OCI-LY3 (cell line): ENCODE data around the gene TSC22D3.
A peak's percentile ranks its signal among the peaks of the same experiment; 100 is the strongest.

Experiments used
- H2AFZ ChIP-seq: fragments of 200-600, 300-600 bp; shearing (Covaris generic); 2 replicates; pipeline ENCODE4 v1.6.0; 2014; ENCODE audit warnings: antibody characterized with exemption, low read depth, low read length
- H3K27ac ChIP-seq: fragments of 200-600, 300-600 bp; sonication (generic); 2 replicates; pipeline ENCODE4 v1.5.1; 2014; ENCODE audit warnings: mild to moderate bottlenecking, low read length, moderate library complexity, mixed read lengths
- H3K27me3 ChIP-seq: fragments of 200-600, 300-600 bp; sonication (generic); 2 replicates; pipeline ENCODE4 v1.6.1; 2014; ENCODE audit warnings: low read depth, low read length, mixed read lengths
- H3K36me3 ChIP-seq: fragments of 200-600, 300-600 bp; sonication (generic); replicated peaks from 2 replicates; pipeline ENCODE3; 2014; ENCODE audit warnings: low read depth, low read length, mixed read lengths
- H3K4me1 ChIP-seq: fragments of 300-600, 200-600 bp; sonication (generic); 2 replicates; pipeline ENCODE4 v1.6.1; 2014; ENCODE audit warnings: low read length, mixed read lengths
- H3K4me2 ChIP-seq: fragments of 200-600, 300-600 bp; sonication (generic); 2 replicates; pipeline ENCODE4 v1.6.1; 2014; ENCODE audit warnings: low read length, mixed read lengths
- H3K4me3 ChIP-seq: fragments of 300-600, 200-600 bp; sonication (generic); 2 replicates; pipeline ENCODE4 v1.5.1; 2014; ENCODE audit warnings: antibody characterized with exemption, mild to moderate bottlenecking, low read length, moderate library complexity
- H3K79me2 ChIP-seq: fragments of 300-600, 200-600 bp; shearing (Covaris generic); 2 replicates; pipeline ENCODE4 v1.6.1; 2014; ENCODE audit warnings: mild to moderate bottlenecking, low read length, mixed read lengths
- H3K9ac ChIP-seq: fragments of 300-600, 200-600 bp; shearing (Covaris generic); 2 replicates; pipeline ENCODE4 v1.6.0; 2014; ENCODE audit warnings: mild to moderate bottlenecking, low read length, moderate library complexity
- H3K9me3 ChIP-seq: fragments of 200-600, 300-600 bp; shearing (Covaris generic); 2 replicates; pipeline ENCODE4 v1.6.1; 2014; ENCODE audit warnings: low read length, mixed read lengths; ENCODE audit not compliant: insufficient read depth
- H4K20me1 ChIP-seq: fragments of 200-600, 300-600 bp; sonication (generic); 2 replicates; pipeline ENCODE4 v1.6.1; 2016; ENCODE audit warnings: low read length, mixed read lengths; ENCODE audit not compliant: insufficient read depth
- CTCF ChIP-seq: fragments of 200-600, 300-600 bp; sonication (generic); IDR thresholded peaks from 2 replicates; pipeline ENCODE4 v1.5.1; 2014; ENCODE audit warnings: antibody characterized with exemption, low read length, low read depth
- EZH2phosphoT487 ChIP-seq: fragments of 200-600 bp; shearing (Covaris generic); IDR thresholded peaks from 2 replicates; pipeline ENCODE4 v1.6.1; 2018; ENCODE audit warnings: antibody characterized with exemption, mixed run types, low read depth

Gene TSC22D3

GRCh38 chrX:107721318-107721717 is 54.3 kb downstream of the TSC22D3 start:
- Histone ChIP-seq H3K4me1 (peaks cover 32% of the 10 kb centered on the region), H3K79me2 (no peaks in the 10 kb centered on the region), H3K27ac (no peak overlapping the region), H3K9me3 (no peaks in the 10 kb centered on the region), H4K20me1 (no peaks in the 10 kb centered on the region), H3K27me3 (0 out of 2 replicates have a peak, but pooled peaks cover 2% of the 10 kb centered on the region), H3K4me2 (peak overlapping the region; percentile 83), H3K9ac (peak overlapping the region; percentile 36; the same call in 1 of the 2 replicates), H3K4me3 (peak overlapping the region; percentile 65), H2AFZ (peak overlapping the region; percentile 62), H3K36me3 (no peaks in the 10 kb centered on the region)
- TF ChIP-seq EZH2phosphoT487 (no peak), CTCF (no peak)

- H3K27me3 ChIP-seq = 0 out of 2 replicates have a peak, but pooled peaks cover 2% of the 10 kb centered on the region
- H3K79me2 ChIP-seq = no peaks in the 10 kb centered on the region
- no peaks in the 10 kb centered on the region for H3K36me3 ChIP-seq
- peaks cover 35% of the 10 kb centered on the region for H3K4me1 ChIP-seq
- H4K20me1 ChIP-seq = no peaks in the 10 kb centered on the region
- H3K4me2 ChIP-seq = peak overlapping the region; percentile 22; the same call in 1 of the 2 replicates
- no peak overlapping the region for H3K27ac ChIP-seq
- no peak for TF ChIP-seq EZH2phosphoT487
- peak; percentile 60 for TF ChIP-seq CTCF
- H2AFZ ChIP-seq = peak overlapping the region; percentile 54; the same call in 1 of the 2 replicates
- H3K9me3 ChIP-seq = no peaks in the 10 kb centered on the region
- no peak overlapping the region for H3K4me3 ChIP-seq
- H3K9ac ChIP-seq = no peak overlapping the region; the same call in 1 of the 2 replicates
These were observed 57.4 kb downstream of the TSC22D3 start for GRCh38 chrX:107718156-107718621.

- H3K4me3 ChIP-seq = peak overlapping the region; percentile 83
- peaks cover 33% of the 10 kb centered on the region for H3K4me1 ChIP-seq
- TF ChIP-seq CTCF = no peak
- TF ChIP-seq EZH2phosphoT487 = no peak
- peak overlapping the region; percentile 92 for H3K4me2 ChIP-seq
- no peaks in the 10 kb centered on the region for H4K20me1 ChIP-seq
- H3K9ac ChIP-seq = peak overlapping the region; percentile 58
- H3K36me3 ChIP-seq = no peaks in the 10 kb centered on the region
- peak overlapping the region; percentile 80; the same call in 1 of the 2 replicates for H2AFZ ChIP-seq
- no peaks in the 10 kb centered on the region for H3K79me2 ChIP-seq
- H3K27me3 ChIP-seq = 0 out of 2 replicates have a peak, but pooled peaks cover 2% of the 10 kb centered on the region
- no peaks in the 10 kb centered on the region for H3K9me3 ChIP-seq
- no peak overlapping the region for H3K27ac ChIP-seq
These were observed 58.5 kb downstream of the TSC22D3 start for GRCh38 chrX:107716816-107717700.

GRCh38 chrX:107716118-107716684 is 59.4 kb downstream of the TSC22D3 start:
- H3K9ac ChIP-seq = peak overlapping the region; percentile 58
- no peaks in the 10 kb centered on the region for H3K36me3 ChIP-seq
- H4K20me1 ChIP-seq = no peaks in the 10 kb centered on the region
- H3K4me2 ChIP-seq = peak overlapping the region; percentile 92
- no peak overlapping the region for H3K27ac ChIP-seq
- H3K27me3 ChIP-seq = 0 out of 2 replicates have a peak, but pooled peaks cover 2% of the 10 kb centered on the region
- peaks cover 28% of the 10 kb centered on the region for H3K4me1 ChIP-seq
- H3K9me3 ChIP-seq = no peaks in the 10 kb centered on the region
- H3K4me3 ChIP-seq = peak overlapping the region; percentile 83
- peak overlapping the region; percentile 30; the same call in 1 of the 2 replicates for H2AFZ ChIP-seq
- TF ChIP-seq CTCF = no peak
- no peaks in the 10 kb centered on the region for H3K79me2 ChIP-seq
